Esophagus squamous epithelium (tissue), 4 donors: ENCODE measurements around the gene PGS1.

Experiments
- POLR2A ChIP-seq, 4 donors: fragments of 450-650 bp; IDR thresholded peaks; one replicate each; pipeline ENCODE4 v1.6.1; 2017; ENCODE audit warnings: antibody characterized with exemption in 4 of 4, mild to moderate bottlenecking in 4 of 4, moderate library complexity in 3 of 4
- TF ChIP-seq, protein P1 (sequence below), 6 experiments: fragments of 450-650 bp in 4 of 6; fragments of 200-600 bp in 2 of 6; sonication (generic) in 2 of 6; IDR thresholded peaks; one replicate each; pipeline ENCODE4 v1.5.1; 2016 to 2019; ENCODE audit warnings: antibody characterized with exemption in 6 of 6, mild to moderate bottlenecking in 4 of 6, moderate library complexity in 4 of 6

DNA sequence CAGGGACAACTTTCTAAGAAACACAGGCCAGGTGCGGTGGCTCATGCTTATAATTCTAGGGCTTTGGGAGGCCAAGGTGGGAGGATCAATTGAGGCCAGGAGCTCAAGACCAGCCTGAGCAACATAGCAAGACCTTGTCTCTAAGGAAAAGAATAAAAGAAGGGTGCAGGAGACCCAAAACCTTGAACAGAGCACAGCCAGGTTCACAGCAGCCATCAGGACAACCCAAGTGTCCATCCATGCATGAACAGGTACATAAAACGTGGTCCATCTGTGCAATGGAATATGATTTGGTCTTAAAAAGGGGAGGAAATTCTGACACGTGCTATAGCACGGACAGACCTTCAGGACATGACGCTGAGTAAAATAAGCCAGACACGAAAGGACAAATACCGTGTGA lies 91.0 kb downstream of the PGS1 start:
- TF ChIP-seq, protein P1, sequence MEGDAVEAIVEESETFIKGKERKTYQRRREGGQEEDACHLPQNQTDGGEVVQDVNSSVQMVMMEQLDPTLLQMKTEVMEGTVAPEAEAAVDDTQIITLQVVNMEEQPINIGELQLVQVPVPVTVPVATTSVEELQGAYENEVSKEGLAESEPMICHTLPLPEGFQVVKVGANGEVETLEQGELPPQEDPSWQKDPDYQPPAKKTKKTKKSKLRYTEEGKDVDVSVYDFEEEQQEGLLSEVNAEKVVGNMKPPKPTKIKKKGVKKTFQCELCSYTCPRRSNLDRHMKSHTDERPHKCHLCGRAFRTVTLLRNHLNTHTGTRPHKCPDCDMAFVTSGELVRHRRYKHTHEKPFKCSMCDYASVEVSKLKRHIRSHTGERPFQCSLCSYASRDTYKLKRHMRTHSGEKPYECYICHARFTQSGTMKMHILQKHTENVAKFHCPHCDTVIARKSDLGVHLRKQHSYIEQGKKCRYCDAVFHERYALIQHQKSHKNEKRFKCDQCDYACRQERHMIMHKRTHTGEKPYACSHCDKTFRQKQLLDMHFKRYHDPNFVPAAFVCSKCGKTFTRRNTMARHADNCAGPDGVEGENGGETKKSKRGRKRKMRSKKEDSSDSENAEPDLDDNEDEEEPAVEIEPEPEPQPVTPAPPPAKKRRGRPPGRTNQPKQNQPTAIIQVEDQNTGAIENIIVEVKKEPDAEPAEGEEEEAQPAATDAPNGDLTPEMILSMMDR (IDR thresholded peaks at IDR 0.05): no peak
- TF ChIP-seq POLR2A (IDR thresholded peaks at IDR 0.05): no peak
